ENCODE results near the gene GRB7.

DNA sequence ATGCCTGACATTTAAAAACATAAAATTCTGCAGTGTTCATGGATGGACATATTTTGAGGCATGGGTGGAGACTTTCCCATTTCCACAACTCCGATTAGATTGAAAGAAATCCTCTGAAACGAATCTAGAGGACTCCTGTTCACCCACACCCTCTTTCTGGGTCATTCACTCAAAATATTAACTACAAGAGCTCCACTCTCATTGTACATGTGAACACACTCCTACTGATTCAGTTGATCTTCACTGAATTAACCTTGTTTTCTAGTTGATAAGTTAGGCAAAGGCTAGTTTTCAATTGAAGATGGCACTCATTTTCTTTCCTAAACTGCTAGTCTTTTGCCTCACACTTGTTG, 44.1 kb downstream of the GRB7 start:
- TF ChIP-seq, protein P1, sequence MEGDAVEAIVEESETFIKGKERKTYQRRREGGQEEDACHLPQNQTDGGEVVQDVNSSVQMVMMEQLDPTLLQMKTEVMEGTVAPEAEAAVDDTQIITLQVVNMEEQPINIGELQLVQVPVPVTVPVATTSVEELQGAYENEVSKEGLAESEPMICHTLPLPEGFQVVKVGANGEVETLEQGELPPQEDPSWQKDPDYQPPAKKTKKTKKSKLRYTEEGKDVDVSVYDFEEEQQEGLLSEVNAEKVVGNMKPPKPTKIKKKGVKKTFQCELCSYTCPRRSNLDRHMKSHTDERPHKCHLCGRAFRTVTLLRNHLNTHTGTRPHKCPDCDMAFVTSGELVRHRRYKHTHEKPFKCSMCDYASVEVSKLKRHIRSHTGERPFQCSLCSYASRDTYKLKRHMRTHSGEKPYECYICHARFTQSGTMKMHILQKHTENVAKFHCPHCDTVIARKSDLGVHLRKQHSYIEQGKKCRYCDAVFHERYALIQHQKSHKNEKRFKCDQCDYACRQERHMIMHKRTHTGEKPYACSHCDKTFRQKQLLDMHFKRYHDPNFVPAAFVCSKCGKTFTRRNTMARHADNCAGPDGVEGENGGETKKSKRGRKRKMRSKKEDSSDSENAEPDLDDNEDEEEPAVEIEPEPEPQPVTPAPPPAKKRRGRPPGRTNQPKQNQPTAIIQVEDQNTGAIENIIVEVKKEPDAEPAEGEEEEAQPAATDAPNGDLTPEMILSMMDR (IDR thresholded peaks at IDR 0.05), result no peak
- TF ChIP-seq POLR2A (IDR thresholded peaks at IDR 0.05), result no peak

All from Peyer's patch (tissue), 4 donors.